Thyroid gland (tissue), 4 donors: ENCODE measurements around the gene ATF2.

Experiments
- CTCF ChIP-seq, 6 experiments: fragments of 200-600 bp in 3 of 6; fragments of 450-650 bp in 3 of 6; sonication (generic) in 3 of 6; IDR thresholded peaks; one replicate each; pipeline ENCODE4 v1.5.1; 2016 to 2019; ENCODE audit warnings: antibody characterized with exemption in 6 of 6, mild to moderate bottlenecking in 2 of 6, inconsistent platforms in 1 of 6, moderate library complexity in 1 of 6
- POLR2A ChIP-seq, 2 donors: fragments of 450-650 bp; IDR thresholded peaks; one replicate each; pipeline ENCODE4 v1.6.1; 2017; ENCODE audit warnings: antibody characterized with exemption in 2 of 2, mild to moderate bottlenecking in 2 of 2, moderate library complexity in 1 of 2

GRCh38 chr2:175169191-175169590 lies 1.2 kb upstream of the ATF2 start:
- TF ChIP-seq CTCF (IDR thresholded peaks at IDR 0.05) (no peak), POLR2A (IDR thresholded peaks at IDR 0.05) (no peak)
